HG02678 (cell line): ENCODE measurements around the gene TNNT2.

Experiments
- ATAC-seq: cut with Tn5 transposase; IDR thresholded peaks from one replicate; pipeline ENCODE4 v1.9.1; 2021; ENCODE audit warnings: mild to moderate bottlenecking, moderate library complexity; ENCODE audit not compliant: unreplicated experiment

The TNNT2 gene

GRCh38 chr1:201320168-201320788, 57.2 kb downstream of the TNNT2 start:
- no peak for ATAC-seq

GRCh38 chr1:201319631-201320030, 57.8 kb downstream of the TNNT2 start:
- ATAC-seq: no peak

- ATAC-seq: no peak
Measured at GRCh38 chr1:201318504-201319340, 58.8 kb downstream of the TNNT2 start.

- ATAC-seq: no peak
Measured at GRCh38 chr1:201317551-201317950, 59.9 kb downstream of the TNNT2 start.

- ATAC-seq: no peak
Measured at GRCh38 chr1:201316556-201316955, 60.9 kb downstream of the TNNT2 start.

- ATAC-seq: no peak
Measured at GRCh38 chr1:201313086-201313485, 64.4 kb downstream of the TNNT2 start.

GRCh38 chr1:201312298-201312697, 65.2 kb downstream of the TNNT2 start:
- ATAC-seq: no peak

- no peak for ATAC-seq
Measured at GRCh38 chr1:201311356-201312011, 66.0 kb downstream of the TNNT2 start.

GRCh38 chr1:201310986-201311355, 66.5 kb downstream of the TNNT2 start:
- no peak for ATAC-seq

GRCh38 chr1:201310251-201310985, 67.1 kb downstream of the TNNT2 start:
- no peak for ATAC-seq

GRCh38 chr1:201309416-201309815, 68.1 kb downstream of the TNNT2 start:
- no peak for ATAC-seq
